PC-9 (cell line): ENCODE results near the gene CCNI2.

ENCODE experiments used
- EZH2 ChIP-seq: fragments of 200-600 bp; sonication (generic); IDR thresholded peaks from 2 replicates; pipeline ENCODE4 v1.8.0; 2017; ENCODE audit warnings: antibody characterized with exemption, low read depth
- TF ChIP-seq, protein P1 (sequence below): fragments of 200-600 bp; sonication (generic); conservative IDR thresholded peaks from 2 replicates; pipeline ENCODE4 v1.6.1; 2017; ENCODE audit warnings: mixed run types, antibody characterized with exemption, mild to moderate bottlenecking, moderate library complexity

DNA sequence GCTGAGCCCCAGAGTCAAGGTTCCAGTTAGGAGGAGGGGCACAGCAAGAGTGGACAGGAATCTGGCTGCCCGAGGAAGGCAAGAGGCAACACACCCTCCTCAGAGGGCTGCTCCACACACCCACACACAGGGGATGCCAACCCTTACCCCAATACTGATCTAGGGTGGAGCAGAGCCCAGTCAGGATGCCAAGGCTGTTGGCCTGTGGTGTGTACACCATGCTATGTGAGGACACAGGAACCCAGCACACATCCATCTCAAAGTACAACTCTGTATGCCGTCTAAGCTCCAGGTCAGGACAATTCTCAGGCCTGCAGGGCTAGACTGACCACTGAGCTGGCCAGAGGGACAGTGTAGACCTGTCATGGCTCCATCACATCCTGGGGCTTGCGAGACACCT lies 27.2 kb downstream of the CCNI2 start:
- TF ChIP-seq, protein P1, sequence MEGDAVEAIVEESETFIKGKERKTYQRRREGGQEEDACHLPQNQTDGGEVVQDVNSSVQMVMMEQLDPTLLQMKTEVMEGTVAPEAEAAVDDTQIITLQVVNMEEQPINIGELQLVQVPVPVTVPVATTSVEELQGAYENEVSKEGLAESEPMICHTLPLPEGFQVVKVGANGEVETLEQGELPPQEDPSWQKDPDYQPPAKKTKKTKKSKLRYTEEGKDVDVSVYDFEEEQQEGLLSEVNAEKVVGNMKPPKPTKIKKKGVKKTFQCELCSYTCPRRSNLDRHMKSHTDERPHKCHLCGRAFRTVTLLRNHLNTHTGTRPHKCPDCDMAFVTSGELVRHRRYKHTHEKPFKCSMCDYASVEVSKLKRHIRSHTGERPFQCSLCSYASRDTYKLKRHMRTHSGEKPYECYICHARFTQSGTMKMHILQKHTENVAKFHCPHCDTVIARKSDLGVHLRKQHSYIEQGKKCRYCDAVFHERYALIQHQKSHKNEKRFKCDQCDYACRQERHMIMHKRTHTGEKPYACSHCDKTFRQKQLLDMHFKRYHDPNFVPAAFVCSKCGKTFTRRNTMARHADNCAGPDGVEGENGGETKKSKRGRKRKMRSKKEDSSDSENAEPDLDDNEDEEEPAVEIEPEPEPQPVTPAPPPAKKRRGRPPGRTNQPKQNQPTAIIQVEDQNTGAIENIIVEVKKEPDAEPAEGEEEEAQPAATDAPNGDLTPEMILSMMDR, result no peak
- TF ChIP-seq EZH2, result no peak
